GM21447 (cell line): ENCODE measurements around the gene ST6GALNAC5.

ENCODE experiments used
- ATAC-seq: cut with Tn5 transposase; IDR thresholded peaks from one replicate; pipeline ENCODE4 v1.9.1; 2021; ENCODE audit not compliant: unreplicated experiment

Gene ST6GALNAC5

DNA sequence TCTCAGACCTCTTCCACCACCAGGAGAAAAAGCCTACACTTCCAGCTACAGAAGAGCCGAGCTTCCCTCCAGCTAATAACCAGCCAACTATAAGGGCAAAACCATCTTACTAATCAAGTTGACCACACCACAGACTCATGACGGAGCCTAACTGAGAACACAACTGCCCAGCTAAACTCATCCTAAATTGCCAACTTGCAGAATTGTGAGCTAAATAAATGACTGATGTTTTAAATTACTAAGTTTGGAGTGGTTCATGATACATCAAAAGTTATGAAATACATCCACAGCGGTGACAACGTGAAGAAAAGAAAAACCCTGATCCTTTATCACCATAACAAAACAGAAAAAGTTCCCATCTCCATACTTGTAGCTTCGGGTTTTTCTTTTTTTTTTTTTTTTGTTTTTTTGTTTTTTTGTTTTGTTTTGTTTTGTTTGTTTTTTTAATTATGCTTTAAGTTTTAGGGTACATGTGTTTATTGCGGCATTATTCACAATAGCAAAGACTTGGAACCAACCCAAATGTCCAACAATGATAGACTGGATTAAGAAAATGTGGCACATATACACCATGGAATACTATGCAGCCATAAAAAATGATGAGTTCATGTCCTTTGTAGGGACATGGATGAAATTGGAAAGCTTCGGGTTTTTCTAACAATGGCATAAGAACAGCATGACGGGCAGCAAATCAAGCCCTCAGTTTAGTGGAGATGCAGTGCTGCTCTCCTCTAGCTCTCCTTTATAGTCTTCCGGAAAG is 229.4 kb downstream of the ST6GALNAC5 start:
- no peak for ATAC-seq

DNA sequence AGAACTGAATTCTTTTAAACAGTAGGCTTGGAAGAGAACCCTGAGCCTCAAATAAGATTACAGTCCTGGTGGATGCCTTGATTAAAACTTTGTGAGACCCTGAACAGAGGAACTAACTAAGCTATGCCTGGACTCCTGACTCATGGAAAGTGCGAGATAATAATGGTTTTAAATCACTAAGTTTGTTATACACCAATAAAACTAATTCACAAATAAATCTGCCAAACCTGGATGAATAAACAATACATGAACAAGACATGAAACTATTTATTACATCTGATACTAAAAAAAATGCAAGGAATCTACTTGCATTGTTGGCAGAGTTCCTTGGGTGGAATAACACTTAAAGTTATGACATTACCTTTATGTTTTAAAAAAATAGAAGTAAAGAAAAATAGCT is 233.6 kb downstream of the ST6GALNAC5 start:
- no peak for ATAC-seq

DNA sequence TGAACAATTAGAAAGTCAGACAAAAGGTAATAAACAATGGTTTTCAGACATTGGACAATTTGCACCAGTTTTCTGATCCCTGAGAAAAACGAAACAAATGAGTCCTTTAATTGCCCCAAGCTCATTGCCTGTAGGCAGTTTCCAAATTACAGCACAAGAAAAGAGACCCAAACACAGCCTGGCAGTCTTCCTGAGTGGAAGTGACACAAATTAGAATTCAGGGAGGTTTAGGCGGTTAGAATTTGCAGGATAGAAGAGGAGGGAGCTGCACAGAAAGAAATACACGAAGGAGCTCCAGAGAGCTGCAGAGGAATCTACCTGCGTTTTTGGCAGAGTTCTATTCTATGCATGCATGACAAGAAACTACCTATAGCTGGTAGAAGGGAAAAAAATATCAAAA is 236.2 kb downstream of the ST6GALNAC5 start:
- no peak for ATAC-seq

DNA sequence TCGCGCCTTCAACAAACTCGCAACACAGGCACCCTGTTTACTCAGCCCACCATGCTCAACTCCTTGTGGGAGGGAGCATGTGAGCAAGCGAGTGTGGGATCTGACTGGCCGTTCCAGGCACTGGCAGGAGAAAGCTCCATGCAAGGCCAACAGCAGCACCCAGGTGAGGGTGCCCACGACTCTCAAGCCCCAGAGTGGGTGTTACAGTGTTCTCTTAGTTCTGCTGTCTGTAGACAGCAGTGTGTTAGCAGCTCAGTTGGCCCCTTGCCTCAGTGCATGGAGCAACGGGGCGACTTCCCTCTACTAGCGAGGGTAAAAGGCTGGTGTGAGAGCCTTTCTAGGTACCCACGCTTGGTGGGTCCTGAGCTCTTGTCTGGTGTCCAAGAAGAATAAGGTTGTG is 237.4 kb downstream of the ST6GALNAC5 start:
- no peak for ATAC-seq
